Endothelial cell (in vitro differentiated cells): ENCODE measurements around the gene PSME2. TPM values are rescaled to one million over a fixed set of nuclear protein-coding genes. Genes with fewer than 3 reads are reported as not detected.

Experiments used
- DNase-seq: peaks from one replicate; pipeline ENCODE4 v3.0.0; 2021; ENCODE audit warnings: low spot score
- H3K27ac Mint-ChIP-seq: one replicate; pipeline ENCODE4 v1.8.0; 2021; ENCODE audit warnings: mixed read lengths, inconsistent platforms; ENCODE audit not compliant: unreplicated experiment
- H3K27me3 Mint-ChIP-seq: one replicate; pipeline ENCODE4 v1.8.0; 2021; ENCODE audit warnings: mild to moderate bottlenecking, moderate library complexity, mixed read lengths, inconsistent platforms; ENCODE audit not compliant: unreplicated experiment
- H3K36me3 Mint-ChIP-seq: one replicate; pipeline ENCODE4 v1.8.0; 2021; ENCODE audit warnings: mild to moderate bottlenecking, low read depth, mixed read lengths, inconsistent platforms; ENCODE audit not compliant: unreplicated experiment
- H3K4me1 Mint-ChIP-seq: one replicate; pipeline ENCODE4 v1.8.0; 2021; ENCODE audit warnings: mild to moderate bottlenecking, mixed read lengths, inconsistent platforms; ENCODE audit not compliant: unreplicated experiment
- H3K4me3 Mint-ChIP-seq: one replicate; pipeline ENCODE4 v1.8.0; 2021; ENCODE audit warnings: mild to moderate bottlenecking, mixed read lengths, inconsistent platforms; ENCODE audit not compliant: unreplicated experiment
- H3K9me3 Mint-ChIP-seq: one replicate; pipeline ENCODE4 v1.8.0; 2021; ENCODE audit warnings: mixed read lengths, inconsistent platforms; ENCODE audit not compliant: unreplicated experiment
- CTCF ChIP-seq: fragments of 200-600 bp; sonication (generic); IDR thresholded peaks from one replicate; pipeline ENCODE4 v1.5.0; 2021; ENCODE audit warnings: antibody characterized with exemption; ENCODE audit not compliant: unreplicated experiment
- total RNA-seq: library from RNA; stranded (reverse); fragmentation: NEBNext Ultra II Directional; extraction: Animal tissue kit (Norgen Biotek cat#: 25700); gene quantifications from one replicate; pipeline ENCODE4 v1.2.1, GENCODE V29; 2021; ENCODE audit not compliant: unreplicated experiment

PSME2 gene
- total RNA-seq, 1 donor from 2014 or later, result 73.6 TPM

- TF ChIP-seq CTCF, result no peak
- no peak for DNase-seq
- no peak overlapping the region for H3K4me3 Mint-ChIP-seq
- peaks cover 5% of the 10 kb centered on the region for H3K4me1 Mint-ChIP-seq
- peaks cover 11% of the 10 kb centered on the region for H3K27me3 Mint-ChIP-seq
- no peak overlapping the region for H3K27ac Mint-ChIP-seq
- H3K36me3 Mint-ChIP-seq, result peaks cover 30% of the 10 kb centered on the region
- H3K9me3 Mint-ChIP-seq, result no peaks in the 10 kb centered on the region
These were observed 46.0 kb downstream of the PSME2 start for GRCh38 chr14:24100197-24100981.

GRCh38 chr14:24098927-24099813 is 47.2 kb downstream of the PSME2 start:
- Mint-ChIP-seq H3K9me3 (no peaks in the 10 kb centered on the region), H3K27me3 (peaks cover 11% of the 10 kb centered on the region), H3K4me3 (peak overlapping the region; percentile 49), H3K4me1 (peaks cover 10% of the 10 kb centered on the region), H3K36me3 (peaks cover 22% of the 10 kb centered on the region), H3K27ac (no peak overlapping the region)
- DNase-seq, result no peak
- TF ChIP-seq CTCF, result no peak

- no peak for TF ChIP-seq CTCF
- no peak overlapping the region for H3K27ac Mint-ChIP-seq
- H3K4me3 Mint-ChIP-seq, result no peak overlapping the region
- H3K36me3 Mint-ChIP-seq, result peaks cover 14% of the 10 kb centered on the region
- H3K9me3 Mint-ChIP-seq, result no peaks in the 10 kb centered on the region
- DNase-seq, result no peak
- H3K4me1 Mint-ChIP-seq, result peaks cover 12% of the 10 kb centered on the region
- peaks cover 9% of the 10 kb centered on the region for H3K27me3 Mint-ChIP-seq
These were observed 48.0 kb downstream of the PSME2 start for GRCh38 chr14:24098229-24098926.

GRCh38 chr14:24096545-24097181 is 49.7 kb downstream of the PSME2 start:
- peaks cover 8% of the 10 kb centered on the region for H3K36me3 Mint-ChIP-seq
- DNase-seq, result no peak
- H3K4me3 Mint-ChIP-seq, result peak overlapping the region; percentile 51
- no peak overlapping the region for H3K27ac Mint-ChIP-seq
- H3K4me1 Mint-ChIP-seq, result peaks cover 16% of the 10 kb centered on the region
- TF ChIP-seq CTCF, result no peak
- H3K27me3 Mint-ChIP-seq, result peaks cover 10% of the 10 kb centered on the region
- H3K9me3 Mint-ChIP-seq, result no peaks in the 10 kb centered on the region
